Spleen (tissue), 11 donors: ENCODE data around the gene SMIM23. TPM values are rescaled to one million over a fixed set of nuclear protein-coding genes. Genes with fewer than 3 reads are reported as not detected.
A peak's percentile ranks its signal among the peaks of the same experiment; 100 is the strongest.

Experiments
- DNase-seq: peaks from one replicate; pipeline ENCODE4 v3.0.0-alpha.2; 2020
- H3K27ac ChIP-seq, 8 donors: fragments of 200-600 bp; sonication (generic) in 7 of 8; 1 replicate in 4 of 8; 2 replicates in 4 of 8; pipeline versions ENCODE4 v1.5.0 to v1.8.0; 2016 to 2021; ENCODE audit warnings: inconsistent platforms in 4 of 8, mild to moderate bottlenecking in 4 of 8, moderate library complexity in 1 of 8
- H3K27me3 ChIP-seq, 7 donors: fragments of 200-600 bp; sonication (generic) in 6 of 7; replicated peaks in 1 of 7; 1 replicate in 4 of 7; 2 replicates in 3 of 7; pipeline versions ENCODE4 v1.5.0 to v1.8.0; 2016 to 2021; ENCODE audit warnings: inconsistent platforms in 3 of 7, mild to moderate bottlenecking in 1 of 7
- H3K36me3 ChIP-seq, 6 donors: fragments of 200-600 bp; sonication (generic) in 5 of 6; 1 replicate in 4 of 6; 2 replicates in 2 of 6; pipeline versions ENCODE4 v1.5.0 to v1.8.0; 2016 to 2021; ENCODE audit warnings: inconsistent platforms in 2 of 6
- H3K4me1 ChIP-seq, 6 donors: fragments of 200-600 bp; sonication (generic) in 5 of 6; 1 replicate in 3 of 6; 2 replicates in 3 of 6; pipeline versions ENCODE4 v1.5.0 to v1.8.0; 2016 to 2021; ENCODE audit warnings: inconsistent platforms in 3 of 6
- H3K4me3 ChIP-seq, 8 donors: fragments of 200-600 bp; sonication (generic) in 7 of 8; 1 replicate in 4 of 8; 2 replicates in 4 of 8; pipeline versions ENCODE4 v1.5.0 to v1.8.0; 2016 to 2021; ENCODE audit warnings: inconsistent platforms in 4 of 8, mild to moderate bottlenecking in 4 of 8, moderate library complexity in 2 of 8
- H3K9me3 ChIP-seq, 8 donors: fragments of 200-600 bp; sonication (generic) in 7 of 8; 1 replicate in 4 of 8; 2 replicates in 4 of 8; pipeline versions ENCODE4 v1.5.0 to v1.8.0; 2016 to 2021; ENCODE audit warnings: inconsistent platforms in 4 of 8
- POLR2A ChIP-seq, 3 donors: fragments of 450-650 bp; IDR thresholded peaks; one replicate each; pipeline ENCODE4 v1.5.1; 2017; ENCODE audit warnings: antibody characterized with exemption in 3 of 3, mild to moderate bottlenecking in 1 of 3
- POLR2AphosphoS5 ChIP-seq, 3 donors: sonication (generic); formaldehyde crosslinking; IDR thresholded peaks; one replicate each; pipeline ENCODE4 v1.5.1; 2017; ENCODE audit warnings: antibody characterized with exemption in 3 of 3
- WGBS, 5 donors: extraction: QIAGEN DNeasy Blood & Tissue Kit in 3 of 5; methylation state at CpG; one replicate each; pipeline versions ENCODE4 v1.1.5 to v1.1.7; 2013 to 2018; 5-methylcytosine and 5-hydroxymethylcytosine counted together
- intact Hi-C: fragments of 100-400 bp; cut with DNase I; formaldehyde crosslinking; loops from one replicate; pipeline ENCODE4 v1.15.0; 2023; ENCODE audit warnings: low total_unique reads
- polyA plus RNA-seq, 3 donors: library from polyadenylated mRNA; stranded (reverse); fragments of 200-250 nt; gene quantifications; one replicate each; pipeline ENCODE4 v1.2.1, GENCODE V29; 2013
- total RNA-seq, 7 donors: library from RNA; depleted of rRNA in 3 of 7; stranded (reverse); fragments of >200 nt in 3 of 7; fragmentation: NEBNext Ultra II Directional in 4 of 7; extraction: Animal tissue kit (Norgen Biotek cat#: 25700) in 4 of 7; gene quantifications; one replicate each; pipeline versions ENCODE4 v1.1.0 to v1.2.1, GENCODE V29; 2016 to 2021
- TF ChIP-seq, protein P1 (sequence below), 11 experiments: fragments of 200-600 bp in 7 of 11; fragments of 450-650 bp in 4 of 11; sonication (generic) in 4 of 11; IDR thresholded peaks in 8 of 11; conservative IDR thresholded peaks in 3 of 11; 1 replicate in 7 of 11; 2 replicates in 4 of 11; pipeline versions ENCODE4 v1.4.0 to v1.8.0; 2016 to 2021; ENCODE audit warnings: antibody characterized with exemption in 11 of 11, inconsistent platforms in 4 of 11, mild to moderate bottlenecking in 1 of 11
- donor health status: healthy with polysubstance abuse.
- donor health status: DM: no; HTN: no; CAD: no; lungs with moderate emphysema.
- donor health status: DM: no; HTN: no; CAD: no.
- donor health status: Bipolar disorder and iron deficiency.
- donor health status: healthy.
- donor health status: DM: no; HTN: no; CAD: no.
- donor health status: DM: yes; HTN: yes; CAD: no.

Gene SMIM23
- total and polyA plus RNA-seq, 10 donors = not detected

GRCh38 chr5:171813270-171813669, 27.7 kb downstream of the SMIM23 start:
- H3K27ac ChIP-seq = no peak overlapping the region
- intact Hi-C loops = no loop called here
- H3K27me3 ChIP-seq = peaks cover 0 to 19% (median 0%) of the 10 kb centered on the region in 7 donors
- WGBS, 5 donors = 81 to 95% (median 91%) methylated on average over 4 of the region's 4 CpGs
- H3K4me1 ChIP-seq = no peaks in the 10 kb centered on the region
- no peaks in the 10 kb centered on the region for H3K36me3 ChIP-seq
- DNase-seq = no peak
- H3K4me3 ChIP-seq = no peak overlapping the region
- H3K9me3 ChIP-seq = peaks cover 0 to 29% (median 19%) of the 10 kb centered on the region in 8 donors
- TF ChIP-seq, protein P1, sequence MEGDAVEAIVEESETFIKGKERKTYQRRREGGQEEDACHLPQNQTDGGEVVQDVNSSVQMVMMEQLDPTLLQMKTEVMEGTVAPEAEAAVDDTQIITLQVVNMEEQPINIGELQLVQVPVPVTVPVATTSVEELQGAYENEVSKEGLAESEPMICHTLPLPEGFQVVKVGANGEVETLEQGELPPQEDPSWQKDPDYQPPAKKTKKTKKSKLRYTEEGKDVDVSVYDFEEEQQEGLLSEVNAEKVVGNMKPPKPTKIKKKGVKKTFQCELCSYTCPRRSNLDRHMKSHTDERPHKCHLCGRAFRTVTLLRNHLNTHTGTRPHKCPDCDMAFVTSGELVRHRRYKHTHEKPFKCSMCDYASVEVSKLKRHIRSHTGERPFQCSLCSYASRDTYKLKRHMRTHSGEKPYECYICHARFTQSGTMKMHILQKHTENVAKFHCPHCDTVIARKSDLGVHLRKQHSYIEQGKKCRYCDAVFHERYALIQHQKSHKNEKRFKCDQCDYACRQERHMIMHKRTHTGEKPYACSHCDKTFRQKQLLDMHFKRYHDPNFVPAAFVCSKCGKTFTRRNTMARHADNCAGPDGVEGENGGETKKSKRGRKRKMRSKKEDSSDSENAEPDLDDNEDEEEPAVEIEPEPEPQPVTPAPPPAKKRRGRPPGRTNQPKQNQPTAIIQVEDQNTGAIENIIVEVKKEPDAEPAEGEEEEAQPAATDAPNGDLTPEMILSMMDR (IDR thresholded peaks at IDR 0.05 in 8 of 11, conservative IDR thresholded peaks at IDR 0.05 in 3 of 11) = no peak
- no peak for TF ChIP-seq POLR2A (IDR thresholded peaks at IDR 0.05)
- no peak for TF ChIP-seq POLR2AphosphoS5 (IDR thresholded peaks at IDR 0.05)

DNA sequence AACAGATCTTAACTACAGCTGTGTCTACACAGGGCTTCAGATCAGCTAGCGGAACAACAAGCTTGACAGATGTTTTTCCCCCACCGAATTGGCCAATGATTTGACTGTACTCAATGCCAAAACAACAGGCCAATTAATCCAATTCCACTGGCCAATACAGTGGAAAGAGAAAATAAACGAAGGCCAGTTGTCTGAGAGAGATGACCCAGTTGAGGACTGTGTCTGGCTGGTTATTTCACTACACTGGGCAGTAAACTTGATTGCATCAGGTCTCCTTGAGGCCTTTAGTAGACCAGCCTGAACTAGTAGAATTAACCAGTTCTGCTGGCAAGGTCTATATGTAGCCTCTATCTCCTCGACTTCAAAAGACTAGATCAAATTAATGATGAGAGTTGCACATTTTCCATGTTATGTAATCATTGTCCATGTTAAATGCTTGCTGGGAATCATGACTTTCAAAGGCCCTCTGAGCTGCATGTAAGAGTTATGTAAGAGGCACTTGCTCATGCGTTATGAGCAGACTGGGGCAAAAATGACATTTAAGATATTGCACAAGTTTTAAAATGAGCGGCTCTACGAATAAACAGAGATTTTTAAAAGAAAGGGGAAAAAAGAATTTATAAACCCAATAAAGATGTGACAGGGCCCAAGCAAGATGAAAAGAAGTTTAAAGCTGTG, 28.3 kb downstream of the SMIM23 start:
- Histone ChIP-seq H3K4me1 (no peaks in the 10 kb centered on the region), H3K9me3 (peaks cover 0 to 29% (median 19%) of the 10 kb centered on the region in 8 donors), H3K36me3 (no peaks in the 10 kb centered on the region), H3K27ac (no peak overlapping the region), H3K27me3 (peaks cover 0 to 19% (median 0%) of the 10 kb centered on the region in 7 donors), H3K4me3 (no peak overlapping the region)
- WGBS, 5 donors = 77 to 88% (median 84%) methylated on average over 7 of the region's 7 CpGs
- DNase-seq = no peak
- intact Hi-C loops = no loop called here
- TF ChIP-seq POLR2AphosphoS5 (IDR thresholded peaks at IDR 0.05) (no peak), POLR2A (IDR thresholded peaks at IDR 0.05) (no peak)
- TF ChIP-seq, protein P1 (IDR thresholded peaks at IDR 0.05 in 8 of 11, conservative IDR thresholded peaks at IDR 0.05 in 3 of 11) = no peak

DNA sequence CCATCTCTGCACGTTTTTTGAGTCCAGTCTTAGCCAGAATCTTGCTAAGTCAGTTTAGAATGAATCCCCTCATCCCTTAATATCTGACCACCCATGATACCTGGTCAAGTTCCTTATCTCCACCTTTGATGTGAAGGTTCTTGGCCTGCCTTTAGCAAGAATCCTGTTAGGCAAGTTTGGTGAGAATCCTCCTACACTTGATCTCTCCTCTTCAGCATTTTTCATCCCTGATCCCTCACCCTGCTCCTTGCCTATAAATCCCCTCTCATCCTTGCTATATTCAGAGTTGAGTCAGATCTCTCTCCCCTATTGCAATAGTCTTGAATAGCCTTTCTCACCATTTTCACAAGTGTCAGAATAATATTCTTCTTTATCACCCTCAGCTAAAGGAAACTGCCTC, 31.0 kb downstream of the SMIM23 start:
- intact Hi-C loops = no loop called here
- WGBS, 5 donors = 35 to 63% (median 55%) methylated on average over 1 of the region's 1 CpG
- H3K9me3 ChIP-seq = peaks cover 0 to 11% (median 5%) of the 10 kb centered on the region in 8 donors

GRCh38 chr5:171820561-171820960, 34.9 kb downstream of the SMIM23 start:
- no peak for TF ChIP-seq POLR2A (IDR thresholded peaks at IDR 0.05)
- TF ChIP-seq POLR2AphosphoS5 (IDR thresholded peaks at IDR 0.05) = no peak
- TF ChIP-seq, protein P1 (IDR thresholded peaks at IDR 0.05 in 8 of 11, conservative IDR thresholded peaks at IDR 0.05 in 3 of 11) = no peak
- peak; percentile 52 for DNase-seq
- intact Hi-C loops = no loop called here
- 92 to 96% (median 93%) methylated on average over 10 to 11 of the region's 11 CpGs for WGBS, 5 donors
- no peaks in the 10 kb centered on the region for H3K4me1 ChIP-seq
- no peaks in the 10 kb centered on the region for H3K9me3 ChIP-seq
- H3K27me3 ChIP-seq = peaks cover 0 to 13% (median 0%) of the 10 kb centered on the region in 7 donors
- H3K36me3 ChIP-seq = no peaks in the 10 kb centered on the region
- no peak overlapping the region for H3K27ac ChIP-seq
- H3K4me3 ChIP-seq = no peak overlapping the region

More for the DNA sequence above, 31.0 kb downstream of the SMIM23 start:
- TF ChIP-seq POLR2A (IDR thresholded peaks at IDR 0.05) (no peak), POLR2AphosphoS5 (IDR thresholded peaks at IDR 0.05) (no peak)
- TF ChIP-seq, protein P1 (IDR thresholded peaks at IDR 0.05 in 8 of 11, conservative IDR thresholded peaks at IDR 0.05 in 3 of 11) = no peak
- Histone ChIP-seq H3K4me3 (no peak overlapping the region), H3K27ac (no peak overlapping the region), H3K4me1 (no peaks in the 10 kb centered on the region), H3K27me3 (peaks cover 0 to 13% (median 0%) of the 10 kb centered on the region in 7 donors), H3K36me3 (no peaks in the 10 kb centered on the region)
- no peak for DNase-seq
